Measurements from ENCODE around the gene PNMA8A.

DNA sequence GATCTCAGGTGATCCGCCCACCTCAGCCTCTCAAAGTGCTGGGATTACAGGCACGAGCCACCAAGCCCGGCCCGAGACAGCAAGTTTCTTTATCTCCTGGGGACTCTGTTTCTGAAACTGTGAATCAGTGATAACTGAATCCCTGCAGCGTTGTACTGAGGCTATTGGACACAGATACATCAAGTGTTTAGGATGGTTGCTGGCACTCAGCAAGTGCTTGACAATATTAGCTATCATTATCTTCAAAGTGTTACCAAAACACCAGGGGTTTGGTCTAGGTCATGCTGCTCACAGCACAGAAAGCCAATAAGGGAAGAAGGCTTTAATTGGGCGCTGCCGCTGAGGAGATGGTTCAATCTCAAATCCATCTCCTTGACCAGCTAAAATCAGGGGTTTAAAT is 22.1 kb downstream of the PNMA8A start:
- TF ChIP-seq, protein P1, sequence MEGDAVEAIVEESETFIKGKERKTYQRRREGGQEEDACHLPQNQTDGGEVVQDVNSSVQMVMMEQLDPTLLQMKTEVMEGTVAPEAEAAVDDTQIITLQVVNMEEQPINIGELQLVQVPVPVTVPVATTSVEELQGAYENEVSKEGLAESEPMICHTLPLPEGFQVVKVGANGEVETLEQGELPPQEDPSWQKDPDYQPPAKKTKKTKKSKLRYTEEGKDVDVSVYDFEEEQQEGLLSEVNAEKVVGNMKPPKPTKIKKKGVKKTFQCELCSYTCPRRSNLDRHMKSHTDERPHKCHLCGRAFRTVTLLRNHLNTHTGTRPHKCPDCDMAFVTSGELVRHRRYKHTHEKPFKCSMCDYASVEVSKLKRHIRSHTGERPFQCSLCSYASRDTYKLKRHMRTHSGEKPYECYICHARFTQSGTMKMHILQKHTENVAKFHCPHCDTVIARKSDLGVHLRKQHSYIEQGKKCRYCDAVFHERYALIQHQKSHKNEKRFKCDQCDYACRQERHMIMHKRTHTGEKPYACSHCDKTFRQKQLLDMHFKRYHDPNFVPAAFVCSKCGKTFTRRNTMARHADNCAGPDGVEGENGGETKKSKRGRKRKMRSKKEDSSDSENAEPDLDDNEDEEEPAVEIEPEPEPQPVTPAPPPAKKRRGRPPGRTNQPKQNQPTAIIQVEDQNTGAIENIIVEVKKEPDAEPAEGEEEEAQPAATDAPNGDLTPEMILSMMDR (IDR thresholded peaks at IDR 0.05), result no peak
- TF ChIP-seq, protein P2, sequence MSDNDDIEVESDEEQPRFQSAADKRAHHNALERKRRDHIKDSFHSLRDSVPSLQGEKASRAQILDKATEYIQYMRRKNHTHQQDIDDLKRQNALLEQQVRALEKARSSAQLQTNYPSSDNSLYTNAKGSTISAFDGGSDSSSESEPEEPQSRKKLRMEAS (IDR thresholded peaks at IDR 0.05), result no peak
- TF ChIP-seq NR3C1 (IDR thresholded peaks at IDR 0.05) (no peak), POLR2A (IDR thresholded peaks at IDR 0.05; ENCODE audit: low read length) (no peak), BHLHE40 (IDR thresholded peaks at IDR 0.05; ENCODE audit: low read depth, low read length) (no peak), RCOR1 (IDR thresholded peaks at IDR 0.05; ENCODE audit: low read depth, low read length) (no peak), RFX5 (IDR thresholded peaks at IDR 0.05) (no peak), HDAC2 (IDR thresholded peaks at IDR 0.05) (no peak), ESRRA (IDR thresholded peaks at IDR 0.05; ENCODE audit: borderline replicate concordance, low read length) (no peak), ZC3H11A (IDR thresholded peaks at IDR 0.05) (no peak)
- TF ChIP-seq, protein P3, sequence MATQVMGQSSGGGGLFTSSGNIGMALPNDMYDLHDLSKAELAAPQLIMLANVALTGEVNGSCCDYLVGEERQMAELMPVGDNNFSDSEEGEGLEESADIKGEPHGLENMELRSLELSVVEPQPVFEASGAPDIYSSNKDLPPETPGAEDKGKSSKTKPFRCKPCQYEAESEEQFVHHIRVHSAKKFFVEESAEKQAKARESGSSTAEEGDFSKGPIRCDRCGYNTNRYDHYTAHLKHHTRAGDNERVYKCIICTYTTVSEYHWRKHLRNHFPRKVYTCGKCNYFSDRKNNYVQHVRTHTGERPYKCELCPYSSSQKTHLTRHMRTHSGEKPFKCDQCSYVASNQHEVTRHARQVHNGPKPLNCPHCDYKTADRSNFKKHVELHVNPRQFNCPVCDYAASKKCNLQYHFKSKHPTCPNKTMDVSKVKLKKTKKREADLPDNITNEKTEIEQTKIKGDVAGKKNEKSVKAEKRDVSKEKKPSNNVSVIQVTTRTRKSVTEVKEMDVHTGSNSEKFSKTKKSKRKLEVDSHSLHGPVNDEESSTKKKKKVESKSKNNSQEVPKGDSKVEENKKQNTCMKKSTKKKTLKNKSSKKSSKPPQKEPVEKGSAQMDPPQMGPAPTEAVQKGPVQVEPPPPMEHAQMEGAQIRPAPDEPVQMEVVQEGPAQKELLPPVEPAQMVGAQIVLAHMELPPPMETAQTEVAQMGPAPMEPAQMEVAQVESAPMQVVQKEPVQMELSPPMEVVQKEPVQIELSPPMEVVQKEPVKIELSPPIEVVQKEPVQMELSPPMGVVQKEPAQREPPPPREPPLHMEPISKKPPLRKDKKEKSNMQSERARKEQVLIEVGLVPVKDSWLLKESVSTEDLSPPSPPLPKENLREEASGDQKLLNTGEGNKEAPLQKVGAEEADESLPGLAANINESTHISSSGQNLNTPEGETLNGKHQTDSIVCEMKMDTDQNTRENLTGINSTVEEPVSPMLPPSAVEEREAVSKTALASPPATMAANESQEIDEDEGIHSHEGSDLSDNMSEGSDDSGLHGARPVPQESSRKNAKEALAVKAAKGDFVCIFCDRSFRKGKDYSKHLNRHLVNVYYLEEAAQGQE (IDR thresholded peaks at IDR 0.05), result no peak
- TF ChIP-seq, protein P4, sequence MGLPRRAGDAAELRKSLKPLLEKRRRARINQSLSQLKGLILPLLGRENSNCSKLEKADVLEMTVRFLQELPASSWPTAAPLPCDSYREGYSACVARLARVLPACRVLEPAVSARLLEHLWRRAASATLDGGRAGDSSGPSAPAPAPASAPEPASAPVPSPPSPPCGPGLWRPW (IDR thresholded peaks at IDR 0.05), result no peak

Data from A549 (cell line).